GM23338 (cell line): Measurements from ENCODE around the gene TMEM178A. TPM values are rescaled to one million over a fixed set of nuclear protein-coding genes. Genes with fewer than 3 reads are reported as not detected.

Experiments
- ATAC-seq: fragments of 200-7000 bp; cut with Tn5 transposase; 3 replicates; pipeline ENCODE4 v1.9.1; 2020
- DNase-seq: peaks from one replicate; pipeline ENCODE4 v3.0.0-alpha.2; 2015; ENCODE audit warnings: low spot score
- H2AFZ ChIP-seq: fragments of 200-600 bp; sonication (generic); 2 replicates; pipeline ENCODE4 v1.8.0; 2016; ENCODE audit warnings: antibody characterized with exemption, mild to moderate bottlenecking, moderate library complexity
- H3F3A ChIP-seq: fragments of 200-600 bp; sonication (generic); replicated peaks from 2 replicates; pipeline ENCODE4 v1.8.0; 2017; ENCODE audit warnings: antibody characterized with exemption, mixed run types, low read depth
- H3K27ac ChIP-seq: fragments of 200-600 bp; sonication (generic); 2 replicates; pipeline ENCODE4 v1.6.1; 2016; ENCODE audit warnings: low read depth
- H3K27me3 ChIP-seq: fragments of 200-600 bp; sonication (generic); 2 replicates; pipeline ENCODE4 v1.8.0; 2016; ENCODE audit warnings: mild to moderate bottlenecking, mixed run types, moderate library complexity; ENCODE audit not compliant: insufficient read depth
- H3K36me3 ChIP-seq: fragments of 200-600 bp; sonication (generic); 2 replicates; pipeline ENCODE4 v1.8.0; 2016; ENCODE audit warnings: mild to moderate bottlenecking; ENCODE audit not compliant: insufficient read depth
- H3K4me1 ChIP-seq: fragments of 200-600 bp; sonication (generic); 2 replicates; pipeline ENCODE4 v1.8.0; 2016; ENCODE audit warnings: mild to moderate bottlenecking, moderate library complexity; ENCODE audit not compliant: insufficient read depth
- H3K4me2 ChIP-seq: fragments of 200-600 bp; sonication (generic); 2 replicates; pipeline ENCODE4 v1.7.1; 2017; ENCODE audit warnings: mixed run types
- H3K4me3 ChIP-seq: fragments of 200-600 bp; sonication (generic); 2 replicates; pipeline ENCODE4 v1.6.1; 2016; ENCODE audit warnings: mixed run types
- H3K79me2 ChIP-seq: fragments of 200-600 bp; sonication (generic); replicated peaks from 2 replicates; pipeline ENCODE4 v1.8.0; 2017; ENCODE audit warnings: mild to moderate bottlenecking; ENCODE audit not compliant: insufficient read depth
- H3K9me2 ChIP-seq: fragments of 200-600 bp; sonication (generic); 2 replicates; pipeline ENCODE4 v1.8.0; 2017; ENCODE audit not compliant: insufficient read depth
- H4K20me1 ChIP-seq: fragments of 200-600 bp; sonication (generic); replicated peaks from 2 replicates; pipeline ENCODE4 v1.8.0; 2017; ENCODE audit warnings: mild to moderate bottlenecking; ENCODE audit not compliant: insufficient read depth
- H3K27ac Mint-ChIP-seq: 2 replicates; pipeline ENCODE4 v1.8.0; 2020; ENCODE audit warnings: inconsistent platforms, mild to moderate bottlenecking, moderate library complexity, mixed read lengths
- H3K27me3 Mint-ChIP-seq: 3 replicates; pipeline ENCODE4 v1.8.0; 2022; ENCODE audit warnings: low read depth, mild to moderate bottlenecking, moderate library complexity, mixed read lengths, inconsistent platforms; ENCODE audit not compliant: insufficient read depth, poor library complexity
- H3K36me3 Mint-ChIP-seq: 3 replicates; pipeline ENCODE4 v1.8.0; 2021; ENCODE audit warnings: low read depth, mild to moderate bottlenecking, inconsistent platforms, moderate library complexity, mixed read lengths
- H3K4me1 Mint-ChIP-seq: 3 replicates; pipeline ENCODE4 v1.8.0; 2020; ENCODE audit warnings: mild to moderate bottlenecking, inconsistent platforms, mixed read lengths
- H3K4me3 Mint-ChIP-seq: 3 replicates; pipeline ENCODE4 v1.8.0; 2021; ENCODE audit warnings: moderate library complexity, mild to moderate bottlenecking, inconsistent platforms, mixed read lengths
- H3K9me3 Mint-ChIP-seq: 3 replicates; pipeline ENCODE4 v1.8.0; 2020; ENCODE audit warnings: moderate library complexity, mild to moderate bottlenecking, inconsistent platforms, mixed read lengths
- ETS1 ChIP-seq: IDR thresholded peaks from 2 replicates; pipeline ENCODE4 v1.6.1; 2016; ENCODE audit warnings: antibody characterized with exemption
- JUNB ChIP-seq: IDR thresholded peaks from one replicate; pipeline ENCODE4 v1.6.1; 2016; ENCODE audit warnings: antibody characterized with exemption; ENCODE audit not compliant: unreplicated experiment
- POLR2AphosphoS5 ChIP-seq: IDR thresholded peaks from 2 replicates; pipeline ENCODE4 v1.6.1; 2016; ENCODE audit warnings: antibody characterized with exemption, low read depth
- ZNF114 ChIP-seq: fragments of 250-450 bp; sonication (Bioruptor Pico); IDR thresholded peaks from 2 replicates; pipeline ENCODE4 v1.5.0; 2020; ENCODE audit warnings: mild to moderate bottlenecking, moderate library complexity
- ZNF331 ChIP-seq: fragments of 250-450 bp; sonication (Bioruptor Pico); IDR thresholded peaks from 2 replicates; pipeline ENCODE4 v1.5.0; 2020; ENCODE audit warnings: low read depth, mild to moderate bottlenecking, moderate library complexity
- polyA plus RNA-seq: library from polyadenylated mRNA; unstranded; fragments of >200 nt; fragmentation: Nextera tagmentation; extraction: Ambion mirVana; gene quantifications from 2 replicates; pipeline ENCODE4 v1.2.1, GENCODE V29; 2016
- total RNA-seq: library from RNA; depleted of rRNA; stranded (reverse); fragments of >200 nt; shearing (Covaris generic); gene quantifications from 2 replicates; pipeline ENCODE4 v1.2.3, GENCODE V29; 2014
- TF ChIP-seq, protein P1 (sequence below): IDR thresholded peaks from one replicate; pipeline ENCODE4 v1.6.1; 2018; ENCODE audit warnings: antibody characterized with exemption; ENCODE audit not compliant: unreplicated experiment
- TF ChIP-seq, protein P2 (sequence below), 2 experiments: fragments of 200-600 bp in 1 of 2; sonication (generic) in 1 of 2; conservative IDR thresholded peaks; 2 replicates each; pipeline versions ENCODE4 v1.5.1 to v1.6.1; 2016 to 2017; ENCODE audit warnings: antibody characterized with exemption in 2 of 2, low read depth in 2 of 2, mild to moderate bottlenecking in 2 of 2, moderate library complexity in 1 of 2

TMEM178A gene
- total and polyA plus RNA-seq, 2 experiments from 2014 or later, result 10.3 to 12.3 TPM

- TF ChIP-seq, protein P1, sequence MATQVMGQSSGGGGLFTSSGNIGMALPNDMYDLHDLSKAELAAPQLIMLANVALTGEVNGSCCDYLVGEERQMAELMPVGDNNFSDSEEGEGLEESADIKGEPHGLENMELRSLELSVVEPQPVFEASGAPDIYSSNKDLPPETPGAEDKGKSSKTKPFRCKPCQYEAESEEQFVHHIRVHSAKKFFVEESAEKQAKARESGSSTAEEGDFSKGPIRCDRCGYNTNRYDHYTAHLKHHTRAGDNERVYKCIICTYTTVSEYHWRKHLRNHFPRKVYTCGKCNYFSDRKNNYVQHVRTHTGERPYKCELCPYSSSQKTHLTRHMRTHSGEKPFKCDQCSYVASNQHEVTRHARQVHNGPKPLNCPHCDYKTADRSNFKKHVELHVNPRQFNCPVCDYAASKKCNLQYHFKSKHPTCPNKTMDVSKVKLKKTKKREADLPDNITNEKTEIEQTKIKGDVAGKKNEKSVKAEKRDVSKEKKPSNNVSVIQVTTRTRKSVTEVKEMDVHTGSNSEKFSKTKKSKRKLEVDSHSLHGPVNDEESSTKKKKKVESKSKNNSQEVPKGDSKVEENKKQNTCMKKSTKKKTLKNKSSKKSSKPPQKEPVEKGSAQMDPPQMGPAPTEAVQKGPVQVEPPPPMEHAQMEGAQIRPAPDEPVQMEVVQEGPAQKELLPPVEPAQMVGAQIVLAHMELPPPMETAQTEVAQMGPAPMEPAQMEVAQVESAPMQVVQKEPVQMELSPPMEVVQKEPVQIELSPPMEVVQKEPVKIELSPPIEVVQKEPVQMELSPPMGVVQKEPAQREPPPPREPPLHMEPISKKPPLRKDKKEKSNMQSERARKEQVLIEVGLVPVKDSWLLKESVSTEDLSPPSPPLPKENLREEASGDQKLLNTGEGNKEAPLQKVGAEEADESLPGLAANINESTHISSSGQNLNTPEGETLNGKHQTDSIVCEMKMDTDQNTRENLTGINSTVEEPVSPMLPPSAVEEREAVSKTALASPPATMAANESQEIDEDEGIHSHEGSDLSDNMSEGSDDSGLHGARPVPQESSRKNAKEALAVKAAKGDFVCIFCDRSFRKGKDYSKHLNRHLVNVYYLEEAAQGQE, result no peak
- TF ChIP-seq ZNF331 (CRISPR knock-in tag), result no peak
- no peak for TF ChIP-seq POLR2AphosphoS5
- TF ChIP-seq ETS1, result no peak
- TF ChIP-seq ZNF114 (CRISPR knock-in tag), result no peak
Measured at GRCh38 chr2:39623917-39624316, 41.8 kb upstream of the TMEM178A start (continued).

GRCh38 chr2:39625193-39625926, 40.4 kb upstream of the TMEM178A start:
- no peaks in the 10 kb centered on the region for H3K36me3 ChIP-seq
- 0 out of 2 replicates have a peak overlapping the region, but pooled peaks have one; percentile 30 for H3K4me2 ChIP-seq
- H3K79me2 ChIP-seq, result no peaks in the 10 kb centered on the region
- H3K36me3 Mint-ChIP-seq, result peaks cover 6% of the 10 kb centered on the region; the same call in 2 of the 3 replicates
- no peak overlapping the region for H3K4me3 Mint-ChIP-seq
- H3K9me2 ChIP-seq, result 0 out of 2 replicates have a peak, but pooled peaks cover 6% of the 10 kb centered on the region
- H4K20me1 ChIP-seq, result no peaks in the 10 kb centered on the region
- H3K27me3 ChIP-seq, result no peaks in the 10 kb centered on the region
- no peak for ATAC-seq
- no peak for TF ChIP-seq ZNF114 (CRISPR knock-in tag)
- TF ChIP-seq, protein P1, result no peak
- TF ChIP-seq POLR2AphosphoS5, result no peak
- no peak for TF ChIP-seq JUNB
- TF ChIP-seq, protein P2, sequence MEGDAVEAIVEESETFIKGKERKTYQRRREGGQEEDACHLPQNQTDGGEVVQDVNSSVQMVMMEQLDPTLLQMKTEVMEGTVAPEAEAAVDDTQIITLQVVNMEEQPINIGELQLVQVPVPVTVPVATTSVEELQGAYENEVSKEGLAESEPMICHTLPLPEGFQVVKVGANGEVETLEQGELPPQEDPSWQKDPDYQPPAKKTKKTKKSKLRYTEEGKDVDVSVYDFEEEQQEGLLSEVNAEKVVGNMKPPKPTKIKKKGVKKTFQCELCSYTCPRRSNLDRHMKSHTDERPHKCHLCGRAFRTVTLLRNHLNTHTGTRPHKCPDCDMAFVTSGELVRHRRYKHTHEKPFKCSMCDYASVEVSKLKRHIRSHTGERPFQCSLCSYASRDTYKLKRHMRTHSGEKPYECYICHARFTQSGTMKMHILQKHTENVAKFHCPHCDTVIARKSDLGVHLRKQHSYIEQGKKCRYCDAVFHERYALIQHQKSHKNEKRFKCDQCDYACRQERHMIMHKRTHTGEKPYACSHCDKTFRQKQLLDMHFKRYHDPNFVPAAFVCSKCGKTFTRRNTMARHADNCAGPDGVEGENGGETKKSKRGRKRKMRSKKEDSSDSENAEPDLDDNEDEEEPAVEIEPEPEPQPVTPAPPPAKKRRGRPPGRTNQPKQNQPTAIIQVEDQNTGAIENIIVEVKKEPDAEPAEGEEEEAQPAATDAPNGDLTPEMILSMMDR (conservative IDR thresholded peaks at IDR 0.05; ENCODE audit: low read depth in 2 of 2), result no peak
- H3K4me3 ChIP-seq, result no peak overlapping the region
- H3K27ac ChIP-seq, result peak overlapping the region; percentile 33; the same call in 1 of the 2 replicates
- peaks cover 15% of the 10 kb centered on the region; the same call in 2 of the 3 replicates for H3K9me3 Mint-ChIP-seq
- peaks cover 6% of the 10 kb centered on the region for H3K4me1 Mint-ChIP-seq
- H3K27ac Mint-ChIP-seq, result no peak overlapping the region
- peak overlapping the region; percentile 83 for H2AFZ ChIP-seq
- DNase-seq, result peak; percentile 17
- H3K4me1 ChIP-seq, result 0 out of 2 replicates have a peak, but pooled peaks cover 13% of the 10 kb centered on the region
- no peaks in the 10 kb centered on the region for H3F3A ChIP-seq
- H3K27me3 Mint-ChIP-seq, result peaks cover 2% of the 10 kb centered on the region
